GM21528 (cell line): Measurements from ENCODE around the gene ABCB4.

Experiments
- ATAC-seq: cut with Tn5 transposase; IDR thresholded peaks from one replicate; pipeline ENCODE4 v1.9.1; 2021; ENCODE audit warnings: mild to moderate bottlenecking, moderate library complexity; ENCODE audit not compliant: unreplicated experiment, low FRiP score

ABCB4 gene

DNA sequence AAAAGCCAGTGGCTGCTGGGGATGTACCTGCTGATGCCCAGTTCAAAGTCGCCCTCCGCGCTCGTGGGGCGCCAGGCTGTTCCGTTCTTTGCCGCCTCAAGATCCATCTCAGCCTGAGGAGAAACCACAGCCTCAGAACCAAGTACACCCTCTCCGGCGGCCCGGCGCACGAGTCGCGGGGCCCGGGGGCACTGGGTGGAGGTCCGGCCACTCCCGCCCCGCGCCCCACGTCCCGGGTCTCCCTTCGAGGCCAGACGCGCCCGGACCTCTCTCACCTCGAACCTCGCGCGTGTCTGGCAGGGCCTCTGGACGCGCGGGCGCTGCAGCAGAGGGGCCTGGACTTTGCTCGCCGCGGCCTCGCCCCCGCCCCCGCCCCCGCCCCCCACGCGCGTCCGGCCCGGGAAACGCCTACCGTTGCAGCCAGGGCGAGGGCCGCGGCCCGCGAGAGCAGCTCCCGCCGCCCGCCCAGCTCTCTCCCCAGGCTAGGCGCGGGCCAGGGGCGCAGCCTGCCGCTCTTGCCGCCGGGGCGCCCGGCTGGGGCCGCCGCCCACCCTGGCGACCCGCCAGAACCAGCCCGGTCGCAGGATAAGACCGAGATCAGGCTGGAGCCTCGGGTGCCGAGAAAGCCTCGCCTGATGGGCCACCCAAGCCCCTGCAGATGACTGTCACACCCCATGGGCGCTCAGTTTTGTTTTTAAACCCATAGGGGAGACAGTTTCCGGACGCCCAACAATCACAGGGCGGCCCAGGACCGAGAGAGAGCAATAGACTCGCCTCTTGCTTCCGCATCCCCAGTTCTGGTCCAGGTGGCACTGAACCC, at the start of gene ABCB4:
ABCB4 (minus strand) TSS at position 322 of the 820 bp plus-strand sequence; CDS start at position 107, 215 bp downstream.
- ATAC-seq = peak; percentile 27

DNA sequence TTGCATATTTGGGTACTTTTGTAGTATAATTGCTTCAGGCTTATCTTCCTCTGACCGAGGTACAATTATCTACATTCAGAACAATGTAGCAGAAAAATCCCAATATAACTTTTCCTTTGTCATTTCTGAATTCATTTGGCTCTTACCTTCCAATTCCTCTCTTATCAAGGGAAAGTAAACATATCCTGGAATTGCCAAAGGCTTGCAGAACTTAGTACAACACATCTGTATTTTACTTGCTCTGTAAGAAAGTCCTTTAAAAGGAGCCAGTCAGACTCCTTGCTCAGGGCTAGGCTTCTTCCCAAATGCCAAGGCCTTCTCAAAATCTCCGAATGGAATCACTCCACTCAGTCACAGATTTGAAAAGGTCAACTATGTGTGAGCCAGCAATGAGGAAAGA, 43.3 kb upstream of the ABCB4 start:
- no peak for ATAC-seq

DNA sequence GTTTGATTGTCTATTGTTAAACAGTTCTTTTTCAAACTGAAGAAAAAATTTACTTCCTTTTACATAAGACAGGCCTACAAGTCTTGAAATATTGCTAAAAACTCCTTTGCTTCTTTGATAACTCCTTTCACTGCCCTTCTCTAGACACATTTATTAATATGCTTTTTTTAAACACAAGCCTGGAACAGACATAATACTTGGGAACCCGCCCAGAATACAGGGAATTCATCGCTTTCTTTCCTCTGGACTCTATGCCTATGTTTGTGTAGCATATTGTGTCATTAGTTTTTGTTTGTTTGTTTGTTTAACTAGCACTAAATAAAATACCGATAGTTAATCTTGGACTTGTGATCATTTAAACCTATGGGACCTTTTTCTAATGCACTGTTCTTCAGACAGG, 42.4 kb upstream of the ABCB4 start:
- no peak for ATAC-seq

DNA sequence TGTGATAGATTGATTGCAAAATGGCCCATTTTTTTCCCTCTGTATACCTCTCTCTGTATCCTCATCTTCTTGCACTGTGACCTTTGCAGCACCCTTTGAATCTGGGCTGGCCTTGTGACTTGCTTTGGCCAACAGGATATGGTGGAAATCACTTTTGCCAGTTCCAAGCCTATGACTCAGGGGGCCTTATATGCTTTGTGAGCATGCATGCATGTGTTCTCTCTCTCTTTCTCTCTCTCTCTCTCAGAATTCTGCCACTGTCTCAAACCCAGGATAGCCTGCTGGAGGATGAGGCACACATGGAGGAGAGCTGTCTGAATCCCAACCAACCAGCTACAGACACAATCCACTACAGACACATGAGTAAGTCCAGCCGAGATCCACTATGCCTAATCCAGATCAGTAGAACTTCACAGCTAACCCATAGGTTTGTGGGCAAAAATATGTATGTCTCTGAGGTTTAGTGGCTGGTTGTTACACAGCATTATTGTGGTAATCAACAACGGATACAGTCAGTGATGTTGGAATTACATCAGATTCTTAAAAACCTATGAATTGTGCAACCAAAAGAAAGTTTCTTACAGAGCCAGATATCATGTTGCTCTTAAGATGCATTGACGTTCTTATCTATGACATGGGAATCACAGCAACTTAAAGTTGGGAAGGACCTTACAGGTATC, 41.8 kb upstream of the ABCB4 start:
- no peak for ATAC-seq

DNA sequence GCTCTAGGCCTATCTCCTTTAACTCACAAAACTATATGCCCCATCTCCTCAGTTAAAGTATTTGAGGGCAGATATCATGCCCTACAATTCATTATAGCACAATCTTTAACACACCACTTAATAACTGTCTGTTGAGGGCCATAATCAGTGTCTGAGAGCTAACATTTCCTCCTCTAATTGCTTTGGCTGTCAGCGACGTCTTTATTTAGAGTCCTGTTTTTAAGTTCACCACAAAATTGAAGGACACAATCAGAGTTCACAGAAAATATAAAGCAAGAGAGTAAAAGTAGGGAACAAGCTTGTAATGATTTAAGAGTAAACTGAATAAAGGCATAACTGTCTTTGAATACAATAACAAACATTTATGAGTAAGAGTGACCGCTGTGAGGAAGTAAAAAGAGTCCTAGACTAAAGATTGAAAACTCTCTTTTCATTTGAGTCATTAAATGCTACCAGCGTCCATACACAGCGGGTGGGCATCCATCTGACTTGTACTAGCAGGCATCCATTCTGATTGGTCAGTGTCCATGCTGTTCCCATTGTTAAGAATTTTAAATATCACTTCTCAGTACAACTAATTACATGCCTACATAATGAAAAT, 38.4 kb upstream of the ABCB4 start:
- no peak for ATAC-seq

GRCh38 chr7:87512906-87513305, 37.4 kb upstream of the ABCB4 start:
- no peak for ATAC-seq

DNA sequence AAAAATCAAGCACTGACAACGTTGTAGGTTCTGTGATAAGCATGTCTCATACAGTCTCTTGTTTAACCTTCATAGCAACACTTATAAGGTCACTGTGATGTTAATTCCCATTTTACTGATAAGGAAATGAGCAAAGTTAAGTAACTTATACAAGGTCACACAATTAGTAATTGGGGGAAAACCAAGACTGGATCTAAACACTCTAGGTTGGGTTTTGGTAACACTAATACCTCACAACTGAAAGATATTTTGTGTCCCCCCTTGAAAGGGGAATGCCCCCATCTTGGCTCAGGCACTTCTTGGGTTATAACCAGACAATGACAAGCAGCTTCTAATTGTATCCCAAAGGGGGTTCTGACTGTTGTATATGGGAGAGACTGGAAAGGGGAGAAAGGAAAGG, 36.0 kb upstream of the ABCB4 start:
- no peak for ATAC-seq

- no peak for ATAC-seq
Measured at GRCh38 chr7:87510411-87510875, 35.0 kb upstream of the ABCB4 start.

GRCh38 chr7:87507446-87507845, 32.0 kb upstream of the ABCB4 start:
- ATAC-seq = no peak

DNA sequence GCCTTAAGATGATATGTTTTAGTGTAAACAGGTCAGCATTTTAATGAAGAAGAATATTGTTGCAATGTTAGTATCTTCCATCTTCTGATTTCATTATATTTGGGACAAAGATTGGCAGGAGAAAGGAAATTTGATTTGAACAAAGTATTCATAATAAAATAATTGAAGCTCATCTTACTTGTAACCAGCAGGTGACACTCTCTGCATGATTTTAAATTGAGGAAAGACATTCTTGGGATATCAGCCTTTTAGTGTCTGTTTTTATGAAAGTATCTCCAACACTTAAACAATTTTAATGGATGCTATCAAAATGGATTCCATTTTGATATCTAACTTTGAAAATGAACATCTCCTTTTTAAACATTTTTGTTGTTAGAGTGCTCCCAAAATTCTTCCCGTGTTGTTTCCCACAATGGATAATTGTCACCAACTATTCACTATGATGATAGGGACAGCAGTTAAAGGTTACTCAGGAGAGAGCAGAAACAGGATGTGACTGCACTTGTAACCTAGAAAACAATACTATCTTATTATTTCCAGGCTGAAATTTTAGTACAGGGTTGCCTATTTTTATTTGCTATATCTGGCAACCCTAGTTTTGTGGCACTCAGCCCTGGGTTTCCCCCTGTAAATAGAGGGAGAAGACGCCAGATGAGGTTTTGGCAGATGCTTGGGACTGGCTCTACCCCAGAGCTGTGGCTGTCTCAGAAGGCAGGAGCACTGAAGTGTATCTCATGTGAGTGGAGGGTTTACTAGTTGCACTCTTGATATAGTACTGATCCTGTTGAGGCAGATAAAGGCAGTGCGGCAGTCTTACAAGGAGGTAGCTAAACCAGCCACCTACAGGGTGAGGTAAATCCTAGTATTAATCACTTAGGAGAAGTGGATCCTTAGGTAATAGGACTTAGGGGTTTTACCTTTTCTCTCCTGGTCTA, 31.0 kb upstream of the ABCB4 start:
- ATAC-seq = no peak

DNA sequence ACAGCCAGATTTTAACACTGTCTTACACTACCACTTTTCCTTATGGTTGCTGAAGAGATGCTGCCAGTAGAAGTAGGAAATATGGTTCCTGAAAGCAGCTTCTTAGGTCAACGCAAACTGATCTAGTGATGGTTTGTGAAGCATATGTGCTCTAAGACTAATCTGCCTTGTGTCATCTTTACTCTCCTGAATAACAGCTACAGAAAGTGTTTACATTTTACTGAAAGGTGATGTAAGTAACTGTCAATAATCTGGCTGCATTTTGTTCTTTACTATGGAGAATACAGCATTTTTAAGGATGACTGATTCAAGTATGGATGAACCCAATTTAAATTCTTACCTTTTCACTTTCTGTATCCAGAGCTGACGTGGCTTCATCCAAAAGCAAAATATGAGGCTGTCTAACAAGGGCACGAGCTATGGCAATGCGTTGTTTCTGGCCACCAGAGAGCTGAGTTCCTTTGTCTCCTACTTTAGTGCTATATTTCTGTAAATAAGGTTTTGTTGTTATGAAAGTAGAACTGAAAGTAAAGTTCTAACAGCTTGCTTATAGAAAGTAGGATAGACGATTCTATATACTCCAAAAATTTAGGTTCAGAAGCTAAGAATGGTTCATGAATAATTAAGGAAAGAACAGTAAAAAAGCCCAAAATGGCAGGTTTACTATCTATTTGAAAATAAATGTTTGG, 30.2 kb upstream of the ABCB4 start:
- no peak for ATAC-seq

GRCh38 chr7:87505122-87505521, 29.6 kb upstream of the ABCB4 start:
- no peak for ATAC-seq

- no peak for ATAC-seq
Measured at GRCh38 chr7:87499494-87499893, 24.0 kb upstream of the ABCB4 start.

- no peak for ATAC-seq
Measured at GRCh38 chr7:87498893-87499292, 23.4 kb upstream of the ABCB4 start.

GRCh38 chr7:87497482-87497881, 22.0 kb upstream of the ABCB4 start:
- ATAC-seq = no peak

- no peak for ATAC-seq
Measured at GRCh38 chr7:87495366-87495765, 19.9 kb upstream of the ABCB4 start.

GRCh38 chr7:87494454-87494853, 19.0 kb upstream of the ABCB4 start:
- ATAC-seq = no peak

DNA sequence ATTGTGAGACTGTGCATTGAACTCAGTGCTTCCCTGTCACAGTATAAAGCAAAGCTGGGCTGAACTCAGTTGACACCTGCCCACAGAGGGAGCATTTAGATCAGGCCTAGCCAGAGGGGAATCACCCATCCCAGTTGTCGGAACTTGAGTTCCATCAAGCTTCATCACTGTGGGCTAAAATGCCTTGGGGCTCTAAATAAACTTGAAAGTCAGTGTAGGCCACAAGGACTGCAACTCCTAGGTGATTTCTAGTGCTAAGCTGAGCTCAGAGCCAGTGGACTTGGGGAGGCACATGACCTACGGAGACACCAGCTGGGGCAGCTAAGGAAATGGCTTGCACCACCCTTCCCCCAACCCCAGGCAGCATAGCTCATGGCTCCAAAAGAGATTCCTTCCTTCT, 7.7 kb upstream of the ABCB4 start:
- no peak for ATAC-seq

DNA sequence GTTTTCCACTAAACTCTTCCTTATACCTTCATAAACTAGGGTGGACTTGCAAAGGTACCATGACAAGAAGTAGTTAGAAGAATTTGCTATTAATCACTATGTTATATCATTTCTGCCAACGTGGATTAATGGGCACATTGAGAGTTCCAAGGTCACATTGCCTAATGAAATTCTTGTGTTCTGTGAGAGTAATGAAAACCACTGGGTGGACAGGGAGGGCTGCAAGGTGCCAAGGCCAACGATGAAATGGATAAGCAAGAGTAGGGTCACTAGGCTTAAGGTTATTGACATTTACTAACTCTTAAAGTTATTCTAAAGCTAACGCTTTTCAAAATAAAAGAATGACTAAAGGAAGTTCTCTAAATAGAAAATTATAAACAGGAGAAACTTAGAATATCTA, 6.6 kb upstream of the ABCB4 start:
- no peak for ATAC-seq

- no peak for ATAC-seq
Measured at GRCh38 chr7:87480386-87480785, 4.9 kb upstream of the ABCB4 start.
